ENCODE measurements around the gene HAGHL. TPM values are rescaled to one million over a fixed set of nuclear protein-coding genes. Genes with fewer than 3 reads are reported as not detected.

The HAGHL gene
- polyA plus RNA-seq, 1 donor (not counting 4 experiments of a cell fraction or from before 2014, with no cell fraction given), result 8.0 TPM

DNA sequence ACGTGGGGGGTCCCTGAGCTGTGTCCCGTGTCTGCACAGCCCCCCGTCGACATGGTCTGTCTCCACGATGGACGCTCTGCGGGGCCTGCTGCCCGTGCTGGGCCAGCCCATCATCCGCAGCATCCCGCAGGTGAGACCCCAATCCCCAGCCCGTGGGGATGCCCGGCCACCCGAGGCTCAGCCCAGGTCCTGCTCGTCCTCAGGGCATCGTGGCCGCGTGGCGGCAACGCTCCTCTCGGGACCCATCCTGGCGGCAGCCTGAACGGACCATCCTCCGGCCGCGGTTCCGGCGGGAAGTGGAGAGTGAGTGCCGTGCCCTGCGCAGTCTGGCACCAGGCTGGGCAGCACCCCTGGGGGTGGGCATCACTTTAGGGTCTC is 38.6 kb downstream of the HAGHL start:
- H2AFZ ChIP-seq (ENCODE audit: control insufficient read depth, low read length), result no peak overlapping the region
- H4K20me1 ChIP-seq (ENCODE audit: control insufficient read depth, extremely low read depth, insufficient read depth, low read length), result no peaks in the 10 kb centered on the region
- no peak overlapping the region for H3K4me2 ChIP-seq (ENCODE audit: control insufficient read depth, extremely low read depth, insufficient read depth, low read depth, low read length)
- H3K4me1 ChIP-seq (ENCODE audit: control insufficient read depth, extremely low read depth, insufficient read depth, low read length), result peaks cover 16% of the 10 kb centered on the region
- no peaks in the 10 kb centered on the region for H3K9me3 ChIP-seq (ENCODE audit: control insufficient read depth, low read depth, low read length)
- no peak for FAIRE-seq
- H3K9me1 ChIP-seq (ENCODE audit: control insufficient read depth, extremely low read depth, insufficient read depth, low read length), result no peaks in the 10 kb centered on the region
- dilution Hi-C loops (cut with MboI; ENCODE audit: extremely low pct_ligation_motif_present, low sequenced_read_pairs), result no loop called here
- no peak overlapping the region for H3K4me3 ChIP-seq (ENCODE audit: control insufficient read depth in 2 of 3, extremely low read depth in 1 of 3, insufficient read depth in 2 of 3, low read depth in 1 of 3, low read length in 3 of 3)
- H3K27me3 ChIP-seq (ENCODE audit: control insufficient read depth, extremely low read depth, insufficient read depth, low read length), result peaks cover 3% of the 10 kb centered on the region
- no peak overlapping the region for H3K9ac ChIP-seq (ENCODE audit: control insufficient read depth, extremely low read depth, insufficient read depth, low read length)
- no peaks in the 10 kb centered on the region for H3K36me3 ChIP-seq (ENCODE audit: control insufficient read depth in 2 of 2, extremely low read depth in 1 of 2, insufficient read depth in 2 of 2, low read length in 2 of 2)
- no peak for DNase-seq (ENCODE audit: low read depth, low spot score)
- TF ChIP-seq, protein P1, sequence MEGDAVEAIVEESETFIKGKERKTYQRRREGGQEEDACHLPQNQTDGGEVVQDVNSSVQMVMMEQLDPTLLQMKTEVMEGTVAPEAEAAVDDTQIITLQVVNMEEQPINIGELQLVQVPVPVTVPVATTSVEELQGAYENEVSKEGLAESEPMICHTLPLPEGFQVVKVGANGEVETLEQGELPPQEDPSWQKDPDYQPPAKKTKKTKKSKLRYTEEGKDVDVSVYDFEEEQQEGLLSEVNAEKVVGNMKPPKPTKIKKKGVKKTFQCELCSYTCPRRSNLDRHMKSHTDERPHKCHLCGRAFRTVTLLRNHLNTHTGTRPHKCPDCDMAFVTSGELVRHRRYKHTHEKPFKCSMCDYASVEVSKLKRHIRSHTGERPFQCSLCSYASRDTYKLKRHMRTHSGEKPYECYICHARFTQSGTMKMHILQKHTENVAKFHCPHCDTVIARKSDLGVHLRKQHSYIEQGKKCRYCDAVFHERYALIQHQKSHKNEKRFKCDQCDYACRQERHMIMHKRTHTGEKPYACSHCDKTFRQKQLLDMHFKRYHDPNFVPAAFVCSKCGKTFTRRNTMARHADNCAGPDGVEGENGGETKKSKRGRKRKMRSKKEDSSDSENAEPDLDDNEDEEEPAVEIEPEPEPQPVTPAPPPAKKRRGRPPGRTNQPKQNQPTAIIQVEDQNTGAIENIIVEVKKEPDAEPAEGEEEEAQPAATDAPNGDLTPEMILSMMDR (optimal IDR thresholded peaks at IDR 0.05 in 1 of 3, IDR thresholded peaks at IDR 0.05 in 1 of 3, conservative IDR thresholded peaks at IDR 0.05 in 1 of 3; ENCODE audit: extremely low read depth in 1 of 3, insufficient read depth in 2 of 3, low read length in 3 of 3), result no peak
- TF ChIP-seq EZH2 (IDR thresholded peaks at IDR 0.05; ENCODE audit: low read length), result no peak
- no peak overlapping the region for H3K27ac ChIP-seq (ENCODE audit: control insufficient read depth, insufficient read depth, low read length)
- H3K79me2 ChIP-seq (ENCODE audit: control insufficient read depth, insufficient read depth, low read length), result no peaks in the 10 kb centered on the region

DNA sequence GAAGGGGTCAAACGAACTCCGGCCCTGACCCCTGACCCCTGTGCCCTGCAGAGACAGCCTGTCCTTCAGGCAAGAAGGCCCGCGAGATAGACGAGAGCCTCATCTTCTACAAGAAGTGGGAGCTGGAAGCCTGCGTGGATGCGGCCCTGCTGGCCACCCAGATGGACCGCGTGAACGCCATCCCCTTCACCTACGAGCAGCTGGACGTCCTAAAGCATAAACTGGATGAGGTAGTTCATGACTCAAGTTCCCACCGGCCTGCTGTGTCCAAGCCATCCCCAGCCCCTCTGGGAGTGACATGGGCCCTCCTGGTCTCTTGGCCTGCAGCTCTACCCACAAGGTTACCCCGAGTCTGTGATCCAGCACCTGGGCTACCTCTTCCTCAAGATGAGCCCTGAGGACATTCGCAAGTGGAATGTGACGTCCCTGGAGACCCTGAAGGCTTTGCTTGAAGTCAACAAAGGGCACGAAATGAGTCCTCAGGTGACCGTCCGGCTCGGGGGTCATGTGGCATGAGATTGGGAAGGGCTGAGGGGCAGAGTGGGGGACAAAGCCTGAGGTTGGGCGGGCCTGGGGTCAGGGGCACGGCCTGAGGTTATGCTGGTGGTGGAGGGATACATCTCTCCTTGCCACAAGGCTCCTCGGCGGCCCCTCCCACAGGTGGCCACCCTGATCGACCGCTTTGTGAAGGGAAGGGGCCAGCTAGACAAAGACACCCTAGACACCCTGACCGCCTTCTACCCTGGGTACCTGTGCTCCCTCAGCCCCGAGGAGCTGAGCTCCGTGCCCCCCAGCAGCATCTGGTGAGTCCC is 39.3 kb downstream of the HAGHL start:
- no peaks in the 10 kb centered on the region for H3K9me1 ChIP-seq (ENCODE audit: control insufficient read depth, extremely low read depth, insufficient read depth, low read length)
- dilution Hi-C loops (cut with MboI; ENCODE audit: extremely low pct_ligation_motif_present, low sequenced_read_pairs), result no loop called here
- no peak for DNase-seq (ENCODE audit: low read depth, low spot score)
- no peaks in the 10 kb centered on the region for H3K36me3 ChIP-seq (ENCODE audit: control insufficient read depth in 2 of 2, extremely low read depth in 1 of 2, insufficient read depth in 2 of 2, low read length in 2 of 2)
- no peak overlapping the region for H3K9ac ChIP-seq (ENCODE audit: control insufficient read depth, extremely low read depth, insufficient read depth, low read length)
- no peaks in the 10 kb centered on the region for H3K79me2 ChIP-seq (ENCODE audit: control insufficient read depth, insufficient read depth, low read length)
- no peak for TF ChIP-seq EZH2 (IDR thresholded peaks at IDR 0.05; ENCODE audit: low read length)
- TF ChIP-seq, protein P1 (optimal IDR thresholded peaks at IDR 0.05 in 1 of 3, IDR thresholded peaks at IDR 0.05 in 1 of 3, conservative IDR thresholded peaks at IDR 0.05 in 1 of 3; ENCODE audit: extremely low read depth in 1 of 3, insufficient read depth in 2 of 3, low read length in 3 of 3), result no peak
- H2AFZ ChIP-seq (ENCODE audit: control insufficient read depth, low read length), result no peak overlapping the region
- FAIRE-seq, result no peak
- peaks cover 8% of the 10 kb centered on the region for H3K4me1 ChIP-seq (ENCODE audit: control insufficient read depth, extremely low read depth, insufficient read depth, low read length)
- no peak overlapping the region for H3K27ac ChIP-seq (ENCODE audit: control insufficient read depth, insufficient read depth, low read length)
- no peak overlapping the region for H3K4me2 ChIP-seq (ENCODE audit: control insufficient read depth, extremely low read depth, insufficient read depth, low read depth, low read length)
- no peaks in the 10 kb centered on the region for H4K20me1 ChIP-seq (ENCODE audit: control insufficient read depth, extremely low read depth, insufficient read depth, low read length)
- H3K27me3 ChIP-seq (ENCODE audit: control insufficient read depth, extremely low read depth, insufficient read depth, low read length), result peaks cover 3% of the 10 kb centered on the region
- H3K9me3 ChIP-seq (ENCODE audit: control insufficient read depth, low read depth, low read length), result no peaks in the 10 kb centered on the region
- no peak overlapping the region for H3K4me3 ChIP-seq (ENCODE audit: control insufficient read depth in 2 of 3, extremely low read depth in 1 of 3, insufficient read depth in 2 of 3, low read depth in 1 of 3, low read length in 3 of 3)

All from keratinocyte (primary cell).